Heart left ventricle (tissue), 16 donors: ENCODE results near the gene PSKH1. TPM values are rescaled to one million over a fixed set of nuclear protein-coding genes. Genes with fewer than 3 reads are reported as not detected.

Experiments
- ATAC-seq, 4 donors: fragments of 200-7000 bp; cut with Tn5 transposase; one replicate each; pipeline ENCODE4 v1.9.1; 2020 to 2022; ENCODE audit warnings: moderate library complexity in 4 of 4, mild to moderate bottlenecking in 3 of 4, moderate number of reproducible peaks in 1 of 4
- DNase-seq, 5 donors: peaks; one replicate each; pipeline ENCODE4 v3.0.0-alpha.2; 2020
- H3K27ac ChIP-seq, 12 donors: fragments of 200-600 bp; sonication (generic) in 4 of 12; one replicate each; pipeline versions ENCODE4 v1.5.0 to v1.8.0; 2016 to 2022; ENCODE audit warnings: mild to moderate bottlenecking in 2 of 12
- H3K27me3 ChIP-seq, 9 donors: fragments of 200-600 bp; sonication (generic) in 2 of 9; one replicate each; pipeline versions ENCODE4 v1.5.1 to v1.8.0; 2016 to 2022; ENCODE audit warnings: mild to moderate bottlenecking in 3 of 9
- H3K36me3 ChIP-seq, 9 donors: fragments of 200-600 bp; sonication (generic) in 2 of 9; one replicate each; pipeline versions ENCODE4 v1.5.0 to v1.8.0; 2018 to 2022; ENCODE audit warnings: mild to moderate bottlenecking in 2 of 9
- H3K4me1 ChIP-seq, 12 donors: fragments of 200-600 bp; sonication (generic) in 4 of 12; one replicate each; pipeline versions ENCODE4 v1.5.0 to v1.8.0; 2016 to 2022; ENCODE audit warnings: mild to moderate bottlenecking in 3 of 12
- H3K4me3 ChIP-seq, 12 donors: fragments of 200-600 bp; sonication (generic) in 4 of 12; one replicate each; pipeline versions ENCODE4 v1.5.0 to v1.8.0; 2017 to 2022; ENCODE audit warnings: mild to moderate bottlenecking in 9 of 12, moderate library complexity in 4 of 12
- H3K9me3 ChIP-seq, 12 donors: fragments of 200-600 bp; sonication (generic) in 4 of 12; one replicate each; pipeline versions ENCODE4 v1.5.0 to v1.8.0; 2016 to 2022; ENCODE audit warnings: mild to moderate bottlenecking in 1 of 12
- CTCF ChIP-seq, 12 donors: fragments of 200-600 bp; sonication (generic) in 4 of 12; IDR thresholded peaks; one replicate each; pipeline versions ENCODE4 v1.5.0 to v1.8.0; 2018 to 2022; ENCODE audit warnings: antibody characterized with exemption in 12 of 12, mild to moderate bottlenecking in 5 of 12
- POLR2A ChIP-seq, 2 donors: fragments of 450-650 bp; IDR thresholded peaks; one replicate each; pipeline ENCODE4 v1.6.1; 2017; ENCODE audit warnings: antibody characterized with exemption in 2 of 2, mild to moderate bottlenecking in 2 of 2, moderate library complexity in 2 of 2
- WGBS, 4 donors: extraction: QIAGEN DNeasy Blood & Tissue Kit in 2 of 4; methylation state at CpG; one replicate each; pipeline versions ENCODE4 v1.1.5 to v1.1.7; 2013 to 2018; 5-methylcytosine and 5-hydroxymethylcytosine counted together
- intact Hi-C, 10 donors: fragments of 100-400 bp; cut with DNase I; formaldehyde crosslinking; loops; one replicate each; pipeline versions ENCODE4 v1.11.1 to v1.14.2; 2022
- polyA plus RNA-seq, 2 donors: library from polyadenylated mRNA; stranded (reverse); fragments of 200-250 nt; gene quantifications; one replicate each; pipeline ENCODE4 v1.2.3, GENCODE V29; 2013
- total RNA-seq, 9 donors: library from RNA; depleted of rRNA in 2 of 9; stranded (reverse); fragments of >200 nt in 2 of 9; fragmentation: NEBNext Ultra II Directional in 3 of 9; extraction: Animal tissue kit (Norgen Biotek cat#: 25700) in 3 of 9; gene quantifications; one replicate each; pipeline versions ENCODE4 v1.1.0 to v1.2.4, GENCODE V29; 2016 to 2023
- donor health status: ischemic (EF 13 %, LVEDD 7.1; RV severe dilation, severe dysfunction).
- donor health status: healthy with polysubstance abuse.
- donor health status: DM: no; HTN: yes; CAD: no.
- donor health status: DM: no; HTN: no; CAD: no.
- donor health status: ischemic (EF 25% LVEDD 6.9; RV normal size, moderate dysfunction).
- donor health status: ischemic (EF 25% LVEDD 5.7; RV mildly dilated, moderate dysfunction).
- donor health status: healthy.
- donor health status: DM: yes; HTN: yes; CAD: no.
- donor health status: ischemic (EF 35%, LVEDD 5.7; RV mildly dilated, moderate dysfunction).
- donor health status: nonischemic (EF 11% LVEDD 7.7; RV severe dilation, severe dysfunction).
- donor health status: DM: yes; HTN: yes; CAD: no.
- donor health status: PGD.
- donor health status: ischemic (EF 29% LVEDD 5.4; RV normal size, mild dysfunction).
- donor health status: nonischemic (EF 23%, LVEDD 6.1; RV moderate dilation, normal function).

Gene PSKH1
- total and polyA plus RNA-seq, 11 donors: 16.3 to 36.9 (median 21.6) TPM

DNA sequence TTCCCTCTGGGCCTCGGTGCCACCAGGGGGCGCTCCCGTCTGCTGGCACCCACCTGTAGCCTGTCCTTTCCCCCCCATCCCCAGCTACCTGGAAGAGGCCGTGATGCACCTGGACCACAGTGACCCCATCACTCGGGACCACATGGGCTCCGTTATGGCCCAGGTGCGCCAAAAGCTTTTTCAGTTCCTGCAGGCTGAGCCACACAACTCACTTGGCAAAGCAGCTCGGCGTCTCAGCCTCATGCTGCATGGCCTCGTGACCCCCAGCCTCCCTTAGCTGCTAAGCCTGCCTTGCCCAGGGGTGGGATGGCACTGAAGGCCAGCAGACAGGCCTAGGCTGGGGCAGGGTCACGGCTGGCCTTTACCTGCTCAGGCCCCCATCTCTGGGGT lies 9.2 kb upstream of the PSKH1 start:
- Histone ChIP-seq H3K9me3 (no peaks in the 10 kb centered on the region), H3K4me3 (no peak overlapping the region), H3K27ac (peak overlapping the region in 11 of 12 donors; percentile 44 to 94 (median 81)), H3K27me3 (no peaks in the 10 kb centered on the region), H3K4me1 (peaks cover 0 to 56% (median 32%) of the 10 kb centered on the region in 12 donors), H3K36me3 (peaks cover 0 to 75% (median 60%) of the 10 kb centered on the region in 9 donors)
- peak in 3 of 4 donors; percentile 11 to 41 (median 38) for ATAC-seq
- peak; percentile 47 to 80 (median 49) for DNase-seq
- intact Hi-C loops: loop anchor here in 9 of 10 donors (1.0 to 10.0 kb wide), 9 partner anchors 43 to 161 kb away; no protein-coding TSS in a partner anchor
- TF ChIP-seq POLR2A (IDR thresholded peaks at IDR 0.05): no peak
- peak; percentile 74 to 92 (median 83) for TF ChIP-seq CTCF (IDR thresholded peaks at IDR 0.05)
- 58 to 64% (median 63%) methylated on average over 11 of the region's 11 CpGs for WGBS, 4 donors

DNA sequence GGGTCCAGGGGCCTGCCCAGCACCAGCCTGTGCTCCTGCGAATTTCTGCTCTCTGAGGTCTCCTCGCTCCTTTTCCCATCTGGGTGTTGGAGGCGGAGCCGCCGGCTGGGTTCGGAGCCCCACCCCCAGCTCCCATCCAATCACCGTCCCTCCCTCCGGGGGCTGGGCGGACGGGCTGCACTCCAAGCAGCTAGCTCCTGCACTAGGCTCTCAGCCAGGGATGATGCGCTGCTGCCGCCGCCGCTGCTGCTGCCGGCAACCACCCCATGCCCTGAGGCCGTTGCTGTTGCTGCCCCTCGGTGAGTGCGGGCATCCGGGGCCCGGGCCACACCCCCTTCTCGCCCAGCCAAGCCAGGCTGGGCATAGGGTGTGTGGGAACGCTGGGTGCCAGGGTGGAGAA lies 8.4 kb upstream of the PSKH1 start, which contains the start of gene NRN1L:
NRN1L (plus strand) TSS at position 202 of the 400 bp plus-strand sequence; CDS start at position 221, 19 bp downstream.
- ATAC-seq (peak; percentile 56 to 82 (median 76)), DNase-seq (peak; percentile 90 to 94 (median 92))
- Histone ChIP-seq H3K27me3 (no peaks in the 10 kb centered on the region), H3K27ac (peak within 1 kb of the TSS in 11 of 12 donors; percentile 21 to 94 (median 81)), H3K9me3 (no peaks in the 10 kb centered on the region), H3K4me3 (peak within 1 kb of the TSS in 3 of 12 donors; percentile 3 to 22 (median 6)), H3K4me1 (peaks cover 0 to 54% (median 32%) of the 10 kb centered on the region in 12 donors), H3K36me3 (peaks cover 0 to 67% (median 52%) of the 10 kb centered on the region in 9 donors)
- WGBS, 4 donors: 27 to 35% (median 31%) methylated on average over 22 of the region's 22 CpGs
- TF ChIP-seq CTCF (IDR thresholded peaks at IDR 0.05): no peak
- no peak for TF ChIP-seq POLR2A (IDR thresholded peaks at IDR 0.05)
- intact Hi-C loops: loop anchor here in 9 of 10 donors (1.0 to 10.0 kb wide), 7 partner anchors 43 to 160 kb away; no protein-coding TSS in a partner anchor

GRCh38 chr16:67885545-67885944 lies 7.5 kb upstream of the PSKH1 start:
- no peak overlapping the region for H3K4me3 ChIP-seq
- DNase-seq (no peak), ATAC-seq (no peak)
- H3K36me3 ChIP-seq: peaks cover 0 to 59% (median 44%) of the 10 kb centered on the region in 9 donors
- H3K4me1 ChIP-seq: peaks cover 0 to 46% (median 31%) of the 10 kb centered on the region in 12 donors
- H3K27ac ChIP-seq: peak overlapping the region in 6 of 12 donors; percentile 21 to 92 (median 84)
- no peak for TF ChIP-seq CTCF (IDR thresholded peaks at IDR 0.05)
- TF ChIP-seq POLR2A (IDR thresholded peaks at IDR 0.05): no peak
- WGBS, 4 donors: 92 to 96% (median 94%) methylated on average over 10 to 12 of the region's 12 CpGs
- intact Hi-C loops: loop anchor here in 2 of 10 donors (10.0 kb wide), 2 partner anchors 149 to 159 kb away; no protein-coding TSS in a partner anchor
- H3K9me3 ChIP-seq: no peaks in the 10 kb centered on the region
- no peaks in the 10 kb centered on the region for H3K27me3 ChIP-seq

DNA sequence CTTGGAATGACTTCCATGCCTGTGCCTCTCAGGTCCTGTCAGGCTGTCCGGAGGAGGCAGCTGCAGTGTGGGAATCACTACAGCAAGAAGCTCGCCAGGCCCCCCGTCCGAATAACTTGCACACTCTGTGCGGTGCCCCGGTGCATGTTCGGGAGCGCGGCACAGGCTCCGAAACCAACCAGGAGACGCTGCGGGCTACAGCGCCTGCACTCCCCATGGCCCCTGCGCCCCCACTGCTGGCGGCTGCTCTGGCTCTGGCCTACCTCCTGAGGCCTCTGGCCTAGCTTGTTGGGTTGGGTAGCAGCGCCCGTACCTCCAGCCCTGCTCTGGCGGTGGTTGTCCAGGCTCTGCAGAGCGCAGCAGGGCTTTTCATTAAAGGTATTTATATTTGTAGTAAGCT lies 7.1 kb upstream of the PSKH1 start:
- Histone ChIP-seq H3K4me3 (no peak overlapping the region), H3K4me1 (peaks cover 0 to 42% (median 29%) of the 10 kb centered on the region in 12 donors), H3K27ac (no peak overlapping the region), H3K9me3 (no peaks in the 10 kb centered on the region), H3K27me3 (no peaks in the 10 kb centered on the region), H3K36me3 (peaks cover 0 to 54% (median 39%) of the 10 kb centered on the region in 9 donors)
- TF ChIP-seq POLR2A (IDR thresholded peaks at IDR 0.05) (no peak), CTCF (IDR thresholded peaks at IDR 0.05) (no peak)
- ATAC-seq: no peak
- DNase-seq: no peak
- intact Hi-C loops: loop anchor here in 2 of 10 donors (10.0 kb wide), 2 partner anchors 149 to 159 kb away; no protein-coding TSS in a partner anchor
- WGBS, 4 donors: 95 to 96% (median 96%) methylated on average over 18 to 19 of the region's 19 CpGs
